ENCODE data around the gene ABLIM3.

GRCh38 chr5:149268928-149269557 is 127.8 kb downstream of the ABLIM3 start:
- TF ChIP-seq CTCF (IDR thresholded peaks at IDR 0.05) (peak; percentile 28 to 64 (median 53)), POLR2A (IDR thresholded peaks at IDR 0.05) (no peak)

Measured in thyroid gland (tissue), 4 donors.